SIG-M5 (cell line): ENCODE measurements around the gene CDHR4.
A peak's percentile ranks its signal among the peaks of the same experiment; 100 is the strongest.
"Not testable (repeated sequence)": the region's sequence is repeated elsewhere in the genome, so short reads cannot be mapped to it uniquely, and the experiment has no call there.

Source experiments
- DNase-seq: peaks from one replicate; lab custom pipeline; 2025; lab: John Stamatoyannopoulos, UW

CDHR4 gene

DNA sequence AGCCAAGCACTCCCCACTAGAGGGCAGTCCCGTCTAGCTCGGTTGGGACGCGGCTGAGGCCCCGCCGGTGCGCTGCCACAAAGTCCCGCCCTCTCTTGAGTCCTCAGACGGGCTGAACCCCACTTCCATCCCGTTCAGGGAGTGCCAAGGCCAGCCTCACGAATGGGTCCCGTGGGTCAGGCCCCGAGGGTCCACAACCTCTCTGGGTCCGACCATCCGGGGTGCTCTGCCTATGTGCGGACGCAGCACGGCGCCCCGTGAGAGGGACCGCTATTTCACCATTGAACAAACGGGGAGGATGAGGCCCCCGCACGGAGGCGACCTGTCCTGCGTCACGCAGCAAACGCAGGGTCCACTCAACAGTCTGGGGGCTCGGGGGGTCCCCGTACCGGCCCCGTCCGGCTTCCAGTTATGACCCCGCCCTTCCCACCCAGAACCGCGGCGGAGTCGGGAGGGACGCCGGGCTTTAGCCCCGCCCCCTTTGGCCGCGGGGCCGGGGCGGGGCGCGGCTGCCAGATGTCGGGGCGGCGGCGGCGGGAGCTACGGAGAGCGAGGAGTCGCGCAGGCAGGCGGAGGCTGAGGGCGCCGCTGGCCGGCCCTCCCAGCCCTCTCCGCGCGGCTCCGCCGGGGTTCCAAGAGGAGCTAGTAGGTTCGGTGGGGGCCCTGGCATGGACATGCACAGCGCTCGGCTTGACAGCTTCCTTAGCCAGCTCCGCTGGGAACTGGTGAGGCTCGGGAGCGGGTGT is 3.2 kb upstream of the CDHR4 start, which contains the start of gene INKA1:
INKA1 (plus strand) TSS at position 543 of the 746 bp plus-strand sequence; CDS start at position 675, 132 bp downstream.
- no peak for DNase-seq

DNA sequence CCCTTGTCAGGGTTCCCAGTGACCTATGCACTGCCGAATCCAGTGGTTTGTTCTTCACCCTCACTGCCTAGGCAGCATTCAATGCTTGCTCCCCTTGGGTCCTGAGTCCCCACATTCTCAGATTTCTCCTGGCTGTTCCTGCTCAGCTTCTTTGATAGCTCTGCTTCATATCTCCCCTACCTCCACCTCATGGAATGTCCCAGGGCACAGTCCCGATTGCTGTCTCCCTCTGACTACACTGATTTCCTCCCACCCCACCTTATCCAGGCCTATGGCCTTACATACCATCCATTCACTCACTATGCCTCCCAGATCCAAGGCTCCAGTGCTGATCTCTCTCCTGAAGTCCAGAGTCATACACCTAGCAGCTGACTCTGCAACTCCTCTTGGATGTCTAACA is 1.5 kb upstream of the CDHR4 start:
- DNase-seq, result no peak

DNA sequence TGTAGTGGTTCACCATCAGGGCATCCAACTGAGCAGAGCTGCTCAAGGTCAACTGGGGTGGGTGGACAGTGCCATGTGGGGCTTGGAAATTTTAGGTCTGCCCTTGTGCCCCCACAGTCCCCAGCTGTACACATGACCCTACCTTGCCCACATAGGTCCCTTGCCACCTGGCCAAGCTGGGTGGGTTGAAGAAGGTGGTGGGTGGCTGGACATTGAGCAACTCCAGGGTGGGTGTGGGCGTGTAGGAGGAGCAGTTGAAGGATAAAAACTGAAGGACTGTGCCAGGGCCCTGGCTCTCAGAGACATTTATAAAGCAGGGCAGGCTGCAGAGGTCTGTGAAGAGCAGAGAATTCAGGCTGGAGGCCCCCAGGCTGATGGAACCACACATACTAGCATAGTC is 568 bp downstream of the CDHR4 start:
- no peak for DNase-seq

DNA sequence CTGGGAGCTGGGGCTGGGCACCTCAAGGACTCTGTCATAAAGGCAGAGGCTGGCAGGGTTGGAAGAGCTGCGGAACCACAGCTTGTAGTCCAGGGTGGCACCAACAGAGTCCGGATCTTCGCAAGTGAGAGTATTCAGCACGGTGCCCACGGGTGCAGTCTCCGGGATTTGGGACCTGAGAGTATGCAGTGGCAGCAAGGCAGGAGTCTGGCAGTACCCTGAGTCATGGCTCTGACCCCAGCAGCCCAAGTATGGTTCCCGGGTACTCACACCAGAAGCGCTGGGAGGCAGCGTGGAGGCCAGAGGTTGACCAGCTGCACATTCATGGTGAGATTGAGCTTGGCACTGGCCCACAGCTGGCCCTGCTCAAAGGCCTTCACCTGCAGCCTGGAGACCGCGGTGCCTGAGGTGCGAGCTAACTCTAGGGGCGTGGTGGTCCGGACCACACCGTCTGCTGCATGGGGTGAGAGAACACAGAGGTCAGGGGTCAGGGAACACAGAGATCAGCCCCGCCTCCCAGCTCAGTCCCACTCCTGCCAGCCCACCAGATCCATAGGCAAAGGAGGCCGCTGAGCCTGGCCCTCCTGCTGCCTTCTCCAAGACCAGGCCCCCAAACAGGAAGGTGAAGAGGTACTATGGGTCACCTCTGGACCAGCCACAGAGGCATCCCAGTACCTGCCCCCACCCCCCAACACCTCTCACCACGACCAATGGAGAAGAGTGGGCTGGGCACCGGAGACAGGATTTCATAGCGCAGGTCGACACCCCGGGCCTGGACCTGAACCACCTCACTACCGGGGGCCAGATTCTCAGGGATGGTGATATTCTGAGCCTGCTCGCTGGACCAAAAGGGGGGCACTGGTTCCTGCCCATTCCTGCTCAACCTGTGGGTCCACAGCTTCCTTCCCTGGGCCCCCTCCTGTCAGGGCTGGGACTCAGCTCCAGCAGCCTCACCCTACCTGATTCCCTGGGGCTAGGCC is 4.5 kb downstream of the CDHR4 start:
- no peak for DNase-seq

DNA sequence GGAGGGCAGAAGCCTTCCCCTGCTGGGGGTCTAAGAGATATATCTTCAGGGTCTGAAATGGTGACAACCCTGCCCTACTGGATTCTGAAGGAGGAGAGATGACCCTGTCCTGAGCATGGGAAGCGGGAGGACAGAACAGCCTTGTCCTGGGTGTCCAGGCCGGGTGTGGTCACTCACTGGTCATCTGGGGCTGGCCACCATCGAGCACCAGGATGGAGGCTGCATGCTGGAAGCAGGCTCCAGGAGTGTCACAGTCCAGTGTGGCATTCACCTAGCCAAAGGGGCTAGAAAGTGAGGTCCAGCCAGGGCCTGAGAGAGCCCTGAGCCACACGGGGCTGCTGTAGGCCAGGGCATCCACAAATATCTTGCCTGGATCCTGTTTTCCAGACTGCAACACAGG is 5.2 kb downstream of the CDHR4 start:
- DNase-seq, result no peak

DNA sequence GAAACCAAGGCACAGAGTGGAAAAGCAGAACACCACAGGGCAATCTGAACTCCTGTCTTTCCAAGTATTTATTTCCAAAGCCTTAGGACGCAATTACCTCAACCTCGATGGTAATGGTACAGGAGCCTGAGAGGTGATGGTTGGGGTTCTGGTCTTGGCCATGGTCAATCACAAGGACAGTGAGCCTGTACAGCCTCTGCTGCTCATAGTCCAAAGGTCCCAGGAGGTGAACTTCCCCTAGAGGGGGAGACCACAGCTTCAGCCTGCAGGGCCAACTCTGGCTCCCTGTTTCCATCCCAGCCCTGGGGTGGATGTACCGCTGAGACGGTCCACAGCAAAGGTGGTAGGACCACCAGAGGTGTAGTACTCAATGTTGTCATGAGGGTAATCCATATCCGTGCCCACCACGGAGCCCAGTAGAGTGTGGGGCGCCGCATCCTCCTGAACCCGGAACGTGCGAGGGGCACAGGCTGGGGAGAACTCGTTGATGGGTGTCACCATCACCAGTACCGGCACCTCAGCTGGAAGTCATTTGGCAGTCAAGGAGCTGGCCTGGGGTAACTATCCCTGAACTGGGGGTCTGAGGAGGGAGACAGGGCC is 6.1 kb downstream of the CDHR4 start:
- no peak for DNase-seq

DNA sequence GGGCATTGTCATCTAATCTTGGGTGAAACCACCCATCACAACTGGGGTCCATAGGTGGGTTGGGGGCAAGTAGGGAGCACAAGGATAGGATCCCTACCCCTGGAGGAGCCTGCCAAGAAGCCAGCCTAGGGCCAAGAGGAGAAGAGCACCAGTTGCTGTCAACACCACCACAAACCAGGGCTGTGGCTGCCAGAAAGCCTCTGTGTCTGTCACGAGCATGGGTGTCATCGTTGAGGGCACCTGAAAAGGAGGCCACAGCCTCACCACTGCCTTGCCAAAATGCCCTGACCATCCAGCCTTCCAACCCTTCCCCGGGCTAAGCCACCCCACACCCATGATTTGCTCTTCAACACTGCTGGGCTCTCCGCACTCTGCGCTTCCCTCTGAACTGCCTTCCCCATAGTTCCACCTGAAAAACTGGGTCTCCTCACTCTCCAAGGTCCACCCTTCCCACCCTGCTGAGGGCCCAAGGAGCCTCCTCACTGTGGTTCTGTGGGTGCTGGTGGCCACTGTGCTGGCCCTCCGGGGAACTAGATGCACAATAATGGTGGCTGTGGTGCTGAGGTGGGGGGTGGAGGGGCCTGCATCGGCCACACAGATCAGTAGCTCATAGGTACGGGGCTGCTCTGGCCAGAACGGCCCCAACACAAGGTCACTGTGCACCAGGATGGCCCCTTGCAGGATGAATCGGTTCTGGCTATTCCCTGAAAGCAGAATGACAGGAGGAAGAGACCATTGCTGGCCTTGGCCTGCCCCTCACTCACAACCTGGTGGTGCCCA is 7.1 kb downstream of the CDHR4 start:
- DNase-seq, result no peak

DNA sequence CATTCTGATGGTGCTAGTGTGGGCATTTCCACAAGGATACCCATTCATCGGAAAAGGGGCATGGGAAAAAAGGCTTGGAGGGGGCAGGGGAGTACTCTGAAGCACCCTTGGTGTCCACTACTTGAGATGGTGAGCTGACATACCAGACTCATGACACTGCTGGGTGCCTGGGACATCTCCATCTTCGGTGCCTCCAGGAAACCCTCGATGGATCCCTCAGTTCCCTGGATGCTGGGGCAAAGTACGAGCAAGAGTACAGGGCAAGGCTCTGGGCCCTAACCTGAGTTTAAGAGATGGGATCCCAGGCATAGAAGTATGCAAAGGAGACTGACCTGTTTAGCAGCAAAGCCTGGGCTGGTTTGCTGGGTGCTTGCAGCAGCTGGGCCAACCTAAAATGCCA is 8.1 kb downstream of the CDHR4 start:
- no peak for DNase-seq

DNA sequence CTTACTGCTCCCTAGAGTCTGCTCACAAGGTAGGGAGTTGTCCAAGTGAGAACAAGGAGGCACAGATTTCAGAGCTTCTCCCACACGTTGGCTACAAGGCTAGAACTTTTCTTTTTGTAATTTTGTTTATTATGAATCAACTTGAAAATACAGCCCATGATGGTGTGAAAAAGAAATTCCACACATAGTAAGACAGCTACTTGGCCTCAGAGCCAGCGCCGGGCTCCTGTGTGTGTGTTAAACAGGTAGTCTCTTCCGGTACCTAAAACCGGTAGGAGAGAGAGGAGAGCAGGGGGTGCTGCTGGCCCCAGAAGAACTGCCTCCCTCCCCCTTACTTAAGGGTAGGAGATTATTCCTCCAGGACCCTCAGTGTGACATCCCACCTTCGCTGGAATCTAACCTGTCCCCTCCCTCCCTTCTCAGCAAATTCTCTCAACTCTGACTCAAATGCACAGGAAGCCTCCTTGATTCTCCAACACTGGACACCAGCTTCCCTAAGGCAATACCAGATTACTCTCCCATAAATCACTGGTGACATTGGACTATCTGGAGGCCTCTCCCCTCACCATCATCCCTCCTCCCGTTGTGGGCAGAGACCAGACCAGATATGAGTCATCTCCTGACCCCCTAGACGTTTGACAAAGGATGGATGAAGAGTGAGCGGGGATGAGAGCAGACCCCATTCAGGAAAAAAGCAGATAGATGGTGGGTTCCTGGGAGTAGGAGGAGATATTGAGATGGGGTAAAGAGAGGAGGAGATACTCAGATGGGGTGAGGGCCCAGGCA is 8.9 kb downstream of the CDHR4 start:
- DNase-seq, result no peak

DNA sequence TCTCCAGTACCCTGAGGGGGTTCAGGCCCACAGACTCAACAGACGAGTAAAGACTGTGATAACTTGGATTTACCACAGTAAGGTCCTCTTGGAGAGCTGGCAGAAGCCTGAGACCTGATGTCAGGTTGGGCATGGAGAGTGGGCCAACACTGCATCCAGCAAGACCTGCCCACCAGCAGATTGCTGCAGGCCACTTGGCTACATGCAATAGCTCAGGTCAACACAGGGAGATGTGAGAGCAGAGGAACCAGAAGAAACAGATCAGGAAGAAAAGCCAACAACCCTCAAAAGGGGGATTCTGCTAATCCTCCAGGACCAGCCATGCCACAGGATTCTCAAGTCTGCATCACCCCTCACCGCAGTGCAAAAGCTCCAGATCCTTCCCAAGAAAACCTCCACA is 11.6 kb downstream of the CDHR4 start:
- no peak for DNase-seq

DNA sequence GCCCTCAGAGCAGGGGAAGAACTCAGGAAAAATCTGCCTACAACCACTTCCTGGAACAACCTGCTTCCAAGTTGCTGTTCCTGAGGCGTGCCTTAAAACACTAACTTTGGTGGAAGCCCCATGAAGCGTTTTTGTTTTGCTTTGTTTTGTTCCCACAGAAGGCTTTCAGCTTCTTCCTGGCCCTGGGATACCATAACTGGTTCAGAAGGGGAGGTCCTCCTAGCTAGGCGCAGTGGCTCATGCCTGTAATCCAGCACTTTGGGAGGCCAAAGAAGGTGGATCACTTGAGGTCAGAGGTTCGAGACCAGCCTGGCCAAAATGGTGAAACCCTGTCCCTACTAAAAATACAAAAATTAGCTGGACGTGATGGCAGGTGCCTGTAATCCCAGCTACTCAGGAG is 12.1 kb downstream of the CDHR4 start:
- no peak for DNase-seq

DNA sequence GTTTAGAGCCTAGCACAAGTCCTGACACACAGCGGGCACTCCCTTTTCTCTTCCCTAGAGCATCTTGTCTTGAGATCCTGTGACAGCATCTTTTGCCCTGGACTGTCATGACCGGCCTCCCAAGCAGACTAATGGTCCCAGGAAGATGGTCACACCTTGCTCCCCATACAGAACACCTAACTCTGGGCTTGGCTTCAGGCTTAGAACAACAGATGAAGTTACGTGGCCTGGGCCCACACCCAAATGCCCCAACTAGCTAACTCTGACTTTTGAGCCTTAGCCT is 12.6 kb downstream of the CDHR4 start:
- no peak for DNase-seq

DNA sequence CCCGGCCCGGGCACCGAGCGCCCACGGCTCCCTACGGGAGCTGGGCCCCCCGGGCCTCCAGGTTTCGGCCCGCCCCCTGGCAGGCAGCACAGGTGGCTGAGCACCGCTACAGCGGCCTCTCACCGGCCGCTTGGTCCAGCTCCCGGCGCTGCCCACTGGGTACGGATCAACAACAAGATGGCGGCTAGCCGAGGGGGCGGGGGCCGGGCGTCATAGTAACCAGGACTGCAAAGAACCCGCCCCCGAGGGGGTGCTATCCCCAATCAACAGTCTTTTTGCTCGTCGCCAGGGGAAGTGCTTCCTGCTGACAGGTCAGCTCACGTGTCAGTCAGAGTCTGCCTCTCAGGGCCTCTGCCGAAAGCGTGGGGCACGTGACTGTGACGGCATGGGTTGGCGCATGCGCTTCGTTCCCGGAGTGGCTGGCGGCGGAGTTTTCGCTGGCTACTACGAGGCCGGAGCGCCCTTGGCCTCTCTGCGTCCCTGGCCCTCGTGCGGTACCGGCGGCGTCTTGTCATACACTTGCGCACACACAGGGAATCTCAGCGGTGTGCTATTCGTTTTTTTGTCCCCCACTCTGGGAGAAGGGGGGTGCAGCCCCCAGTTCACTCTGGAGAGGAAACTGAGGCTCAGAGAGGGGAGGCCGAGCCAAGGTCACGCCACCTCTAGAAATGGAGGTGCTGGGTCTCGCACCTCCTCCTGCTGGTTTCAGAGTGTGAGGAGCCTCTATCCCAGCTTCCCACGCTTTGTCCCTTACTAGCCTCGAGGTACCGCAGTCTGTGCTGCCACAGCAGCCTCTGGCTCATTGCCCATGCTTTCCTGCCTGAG is 13.1 kb downstream of the CDHR4 start, which contains the start of gene IP6K1:
IP6K1 (minus strand) TSS at position 186 of the 825 bp plus-strand sequence. CDS start 38,502 bp downstream, outside the sequence.
- peak; percentile 98 for DNase-seq

DNA sequence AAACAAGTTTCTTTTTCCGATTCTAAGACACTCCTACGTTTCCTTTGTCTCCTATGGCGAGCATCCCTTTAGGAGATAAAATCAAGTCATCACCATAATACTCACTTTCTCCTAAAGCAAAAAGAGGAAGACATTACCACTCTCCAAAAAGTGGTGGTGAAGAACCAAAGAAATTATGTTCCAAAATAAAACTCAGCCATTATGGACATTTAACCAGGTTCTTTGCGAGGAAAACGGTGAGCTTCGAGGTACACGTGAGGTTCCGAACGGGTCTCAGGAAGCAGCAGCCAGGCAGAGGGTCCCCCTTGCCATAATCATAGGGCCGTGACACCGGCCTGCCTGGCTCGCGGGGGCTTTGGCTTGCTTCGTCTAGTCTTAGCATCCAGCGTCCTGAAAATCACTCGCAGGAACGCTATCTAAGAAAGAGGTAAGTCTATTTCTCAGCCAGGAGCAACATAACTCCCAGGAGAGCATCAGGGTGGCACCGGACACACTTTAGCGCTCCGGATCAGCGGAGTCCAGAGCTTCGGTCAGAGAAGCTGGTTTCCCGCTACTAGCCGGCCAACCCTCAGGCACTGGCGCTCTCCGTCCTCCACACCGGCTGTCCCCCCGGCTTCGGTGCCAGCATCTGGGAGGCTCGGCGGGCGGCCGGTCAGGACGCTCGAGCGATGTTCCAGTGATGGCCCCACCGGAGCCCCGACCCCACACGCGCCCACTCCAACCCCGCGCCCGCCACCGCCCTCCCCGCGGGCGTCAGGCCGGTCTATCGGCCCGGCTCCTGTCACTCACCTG is 13.9 kb downstream of the CDHR4 start:
- no peak for DNase-seq

DNA sequence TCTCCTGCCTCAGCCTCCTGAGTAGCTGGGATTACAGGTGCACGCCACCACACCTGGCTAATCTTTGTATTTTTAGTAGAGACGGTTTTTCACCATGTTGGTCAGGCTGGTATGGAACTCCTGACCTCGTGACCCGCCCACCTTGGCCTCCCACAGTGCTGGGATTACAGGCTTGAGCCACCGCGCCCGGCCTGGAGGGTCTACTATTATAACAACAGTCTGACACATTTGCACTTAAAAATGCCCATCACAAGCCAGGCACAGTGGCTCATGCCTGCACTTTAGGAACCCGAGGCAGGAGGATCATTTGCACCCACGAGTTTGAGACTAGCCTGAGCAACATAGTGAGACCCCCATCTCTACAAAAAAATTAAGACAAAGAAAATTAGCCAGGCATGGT is 17.4 kb downstream of the CDHR4 start:
- not testable (repeated sequence) for DNase-seq

DNA sequence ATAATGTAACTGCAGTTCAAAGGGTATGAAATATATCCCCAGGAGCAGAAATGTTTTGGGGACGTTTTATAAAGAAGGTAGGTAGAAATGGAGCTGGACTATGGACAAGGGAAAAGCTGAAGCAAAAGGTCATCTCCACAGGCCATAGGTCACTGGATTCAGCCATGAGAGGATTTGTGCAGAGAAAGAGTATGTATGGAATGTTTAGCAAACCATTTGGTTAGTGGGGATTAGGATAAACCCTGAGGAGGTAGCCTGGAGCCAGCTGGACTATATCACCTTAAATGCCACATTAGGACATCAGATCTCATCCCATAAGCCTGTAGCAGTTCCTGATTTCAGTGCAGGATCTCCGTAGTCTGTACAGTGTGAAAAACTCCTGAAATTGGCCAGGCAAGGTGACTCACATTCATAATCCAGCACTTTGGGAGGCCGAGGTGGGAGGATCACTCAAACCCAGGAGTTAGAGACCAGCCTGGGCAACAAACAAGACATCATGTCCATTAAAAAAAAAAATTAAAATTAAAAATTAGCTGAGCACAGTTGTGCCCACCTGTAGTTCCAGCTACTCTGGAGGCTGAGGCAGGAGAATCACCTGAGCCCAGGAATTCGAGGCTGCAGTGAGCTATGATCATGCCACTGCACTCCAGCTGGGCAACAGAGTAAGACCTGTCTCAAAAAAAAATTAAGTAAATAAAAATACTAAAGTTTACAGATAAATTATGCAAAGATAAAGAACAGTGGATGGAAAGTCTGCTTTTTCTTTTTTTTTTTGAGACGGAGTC is 18.1 kb downstream of the CDHR4 start:
- DNase-seq, result no peak

DNA sequence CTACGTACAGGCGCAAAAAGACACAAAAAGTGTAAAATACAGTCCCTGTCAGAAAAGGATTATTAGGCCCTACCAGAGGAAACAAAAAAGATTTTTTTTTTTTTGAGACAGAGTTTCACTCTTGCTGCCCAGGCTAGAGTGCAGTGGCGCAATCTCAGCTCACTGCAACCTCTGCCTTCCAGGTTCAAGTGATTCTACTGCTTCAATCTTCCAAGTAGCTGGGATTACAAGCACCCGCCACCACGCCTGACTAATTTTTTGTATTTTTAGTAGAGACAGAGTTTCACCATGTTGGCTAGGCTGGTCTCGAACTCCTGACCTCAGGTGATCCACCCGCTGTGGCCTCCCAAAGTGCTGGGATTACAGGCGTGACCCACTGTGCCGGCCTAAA is 18.7 kb downstream of the CDHR4 start:
- DNase-seq, result not testable (repeated sequence)
